GM19193 (cell line): Measurements from ENCODE around the gene OR6C6.

Source experiments
- POLR2A ChIP-seq: IDR thresholded peaks from 4 replicates; pipeline ENCODE4 v1.6.1; 2011; ENCODE audit not compliant: insufficient read depth, insufficient read length; ENCODE audit errors: extremely low read depth

OR6C6 gene

GRCh38 chr12:55296469-55296868, at the start of gene OR6C6:
OR6C6 (minus strand) TSS chr12:55296569; CDS start chr12:55295232, 1,337 bp downstream.
- TF ChIP-seq POLR2A: no peak

GRCh38 chr12:55336002-55336401, 39.6 kb upstream of the OR6C6 start:
- no peak for TF ChIP-seq POLR2A

- no peak for TF ChIP-seq POLR2A
Observed at GRCh38 chr12:55330446-55330845, 34.1 kb upstream of the OR6C6 start, which contains the start of gene OR6C3. OR6C3 (plus strand) TSS chr12:55330746; CDS start chr12:55331701, 955 bp downstream.

GRCh38 chr12:55320201-55320600, 23.8 kb upstream of the OR6C6 start:
- no peak for TF ChIP-seq POLR2A

GRCh38 chr12:55314043-55314442, 17.7 kb upstream of the OR6C6 start, which contains the start of gene OR6C1:
OR6C1 (plus strand) TSS chr12:55314343; CDS start chr12:55320600, 6,257 bp downstream.
- TF ChIP-seq POLR2A: no peak

- TF ChIP-seq POLR2A: no peak
Observed at GRCh38 chr12:55289999-55290398, 6.4 kb downstream of the OR6C6 start.

- TF ChIP-seq POLR2A: no peak
Observed at GRCh38 chr12:55280991-55281390, 15.4 kb downstream of the OR6C6 start.

GRCh38 chr12:55258303-55258702, 38.1 kb downstream of the OR6C6 start:
- no peak for TF ChIP-seq POLR2A

GRCh38 chr12:55256831-55257230, 39.5 kb downstream of the OR6C6 start:
- TF ChIP-seq POLR2A: no peak

GRCh38 chr12:55253281-55253680, 43.1 kb downstream of the OR6C6 start:
- TF ChIP-seq POLR2A: no peak

GRCh38 chr12:55250944-55251343, 45.4 kb downstream of the OR6C6 start:
- no peak for TF ChIP-seq POLR2A

GRCh38 chr12:55246159-55246558, 50.2 kb downstream of the OR6C6 start:
- no peak for TF ChIP-seq POLR2A

GRCh38 chr12:55244309-55244708, 52.1 kb downstream of the OR6C6 start, which contains the start of gene OR6C74:
OR6C74 (plus strand) TSS chr12:55244609; CDS start chr12:55247288, 2,679 bp downstream.
- TF ChIP-seq POLR2A: no peak
